ENCODE measurements around the gene CARD19.

The CARD19 gene

DNA sequence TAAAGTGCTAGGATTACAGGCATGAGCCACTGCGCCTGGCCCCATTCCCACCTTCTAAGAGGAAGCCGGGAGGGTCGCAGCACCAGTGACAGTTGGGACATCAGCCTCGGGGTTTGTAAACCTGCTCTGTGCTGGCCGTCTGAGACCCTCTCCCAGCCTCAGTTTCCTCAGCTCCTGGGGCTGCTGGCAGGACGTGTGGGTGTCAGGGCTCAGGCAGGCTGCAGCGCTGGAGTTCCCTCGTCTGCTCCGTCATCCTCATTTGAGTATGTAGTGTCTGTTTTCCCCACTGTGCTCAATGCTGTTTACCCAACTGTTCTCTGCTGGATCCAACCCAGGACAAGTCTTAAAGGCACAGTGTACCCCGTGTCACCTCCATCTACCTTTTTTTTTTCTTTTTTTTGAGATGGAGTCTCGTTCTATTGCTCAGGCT is 40.0 kb downstream of the CARD19 start:
- ChIA-PET CTCF (interaction anchor here (0.5 to 1.6 kb wide), 3 partner anchors 18 to 451 kb away, joined by 4 to 5 read pairs (median 5); no protein-coding TSS in a partner anchor), POLR2A (interaction anchor here (0.7 kb wide), 1 partner anchor 40 kb away, joined by 6 read pairs; the partner anchor contains the start of gene CARD19)
- TF ChIP-seq KLF7 (tag by site-specific recombination; IDR thresholded peaks at IDR 0.05; ENCODE audit: borderline replicate concordance) (no peak), ZBTB6 (tag by site-specific recombination; IDR thresholded peaks at IDR 0.05) (peak; percentile 79; the same call in 1 of the 2 replicates)
- no peak overlapping the region for H3K27ac ChIP-seq (ENCODE audit: extremely low read depth, low read depth, low read length)
- peaks cover 0 to 3% of the 10 kb centered on the region in 2 experiments; a peak in 1 of 3 replicates for H3K36me3 ChIP-seq (ENCODE audit: control insufficient read depth in 2 of 2, insufficient read depth in 1 of 2, low read length in 2 of 2)
- H3K9me3 ChIP-seq (ENCODE audit: control insufficient read depth, insufficient read depth, low read depth, low read length): no peaks in the 10 kb centered on the region
- H3K4me3 ChIP-seq (ENCODE audit: low read depth, low read length): no peak overlapping the region
- 0 out of 2 replicates have a peak, but pooled peaks cover 2% of the 10 kb centered on the region for H3K4me1 ChIP-seq (ENCODE audit: control insufficient read depth, insufficient read depth, low read length)

DNA sequence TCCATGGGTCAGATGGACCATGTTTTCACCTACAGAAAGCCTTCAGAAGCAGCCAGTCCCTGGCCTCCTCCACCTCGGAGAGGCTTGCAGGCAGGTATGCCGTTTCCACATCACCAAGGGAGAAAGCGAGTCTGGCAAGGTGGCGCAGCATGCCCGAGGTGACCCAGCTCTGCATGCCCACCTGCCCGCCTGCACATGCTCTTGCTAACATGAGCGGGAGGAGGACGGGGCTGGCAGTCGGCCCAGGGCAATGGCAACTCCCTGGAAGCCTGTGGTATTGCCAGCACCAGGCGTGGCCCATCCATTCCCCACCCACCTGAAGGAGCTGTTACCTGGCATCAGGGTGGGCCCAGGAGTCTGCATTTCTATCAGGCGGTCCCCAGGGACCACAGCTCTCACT is 41.3 kb downstream of the CARD19 start:
- Histone ChIP-seq H3K9me3 (ENCODE audit: control insufficient read depth, insufficient read depth, low read depth, low read length) (no peaks in the 10 kb centered on the region), H3K36me3 (ENCODE audit: control insufficient read depth in 2 of 2, insufficient read depth in 1 of 2, low read length in 2 of 2) (no peaks in the 10 kb centered on the region), H3K4me3 (ENCODE audit: low read depth, low read length) (no peak overlapping the region), H3K27ac (ENCODE audit: extremely low read depth, low read depth, low read length) (no peak overlapping the region), H3K4me1 (ENCODE audit: control insufficient read depth, insufficient read depth, low read length) (0 out of 2 replicates have a peak, but pooled peaks cover 2% of the 10 kb centered on the region)
- POLR2A ChIA-PET: no interaction called here
- CTCF ChIA-PET: interaction anchor here (5.9 kb wide), 1 partner anchor 16 kb away, joined by 30 read pairs; no protein-coding TSS in a partner anchor
- no peak for TF ChIP-seq ZNF513 (tag by site-specific recombination; IDR thresholded peaks at IDR 0.05)
- no peak for TF ChIP-seq ZNF426 (tag by site-specific recombination; IDR thresholded peaks at IDR 0.05)
- no peak for TF ChIP-seq ZNF677 (tag by site-specific recombination; IDR thresholded peaks at IDR 0.05)
- TF ChIP-seq MYNN (tag by site-specific recombination; IDR thresholded peaks at IDR 0.05; ENCODE audit: borderline replicate concordance): no peak

- no peaks in the 10 kb centered on the region for H3K4me1 ChIP-seq (ENCODE audit: control insufficient read depth, insufficient read depth, low read length)
- peak; percentile 24 for TF ChIP-seq SETDB1 (IDR thresholded peaks at IDR 0.05; ENCODE audit: insufficient read length, low read length)
- TF ChIP-seq ZNF280D (tag by site-specific recombination; IDR thresholded peaks at IDR 0.05): peak; percentile 79; the same call in 1 of the 2 replicates
- no peak for TF ChIP-seq ZNF133 (tag by site-specific recombination; IDR thresholded peaks at IDR 0.05)
- TF ChIP-seq, protein P1, sequence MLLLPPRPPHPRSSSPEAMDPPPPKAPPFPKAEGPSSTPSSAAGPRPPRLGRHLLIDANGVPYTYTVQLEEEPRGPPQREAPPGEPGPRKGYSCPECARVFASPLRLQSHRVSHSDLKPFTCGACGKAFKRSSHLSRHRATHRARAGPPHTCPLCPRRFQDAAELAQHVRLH (tag by site-specific recombination; IDR thresholded peaks at IDR 0.05): peak; percentile 62; the same call in 1 of the 2 replicates
- CTCF ChIA-PET: interaction anchor here (1.2 to 5.9 kb wide), 2 partner anchors 15 to 29 kb away, joined by 3 to 30 read pairs; no protein-coding TSS in a partner anchor
- no peak overlapping the region for H3K4me3 ChIP-seq (ENCODE audit: low read depth, low read length)
- H3K27ac ChIP-seq (ENCODE audit: extremely low read depth, low read depth, low read length): no peak overlapping the region
- no peaks in the 10 kb centered on the region for H3K9me3 ChIP-seq (ENCODE audit: control insufficient read depth, insufficient read depth, low read depth, low read length)
- no peaks in the 10 kb centered on the region for H3K36me3 ChIP-seq (ENCODE audit: control insufficient read depth in 2 of 2, insufficient read depth in 1 of 2, low read length in 2 of 2)
- POLR2A ChIA-PET: no interaction called here
Observed at GRCh38 chr9:93138171-93138764, 42.3 kb downstream of the CARD19 start.

Measured in HEK293 (cell line).